ENCODE measurements around the gene PRKG1. TPM values are rescaled to one million over a fixed set of nuclear protein-coding genes. Genes with fewer than 3 reads are reported as not detected.

PRKG1 gene
- total and polyA plus RNA-seq, 2 donors (not counting 1 experiment from before 2014, with no cell fraction given), result not detected

DNA sequence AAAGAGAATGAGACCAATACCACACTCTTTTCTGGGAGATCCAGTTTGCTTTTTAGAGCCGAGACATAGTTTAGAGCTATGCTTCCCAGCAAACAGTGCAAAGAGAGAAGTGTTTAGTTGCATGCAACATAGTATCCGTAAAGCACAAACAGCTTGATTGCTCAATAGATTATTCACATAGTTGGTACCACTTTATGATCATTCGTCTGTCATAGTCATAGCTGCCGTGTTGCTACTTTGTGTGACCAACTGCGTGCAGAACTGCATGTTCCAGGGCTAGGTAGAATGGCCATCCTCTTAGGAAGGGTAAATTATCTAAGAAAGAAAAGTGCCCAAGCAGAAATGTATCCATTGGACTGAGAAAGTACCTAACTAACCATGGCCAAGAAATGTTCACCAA is 1036.3 kb downstream of the PRKG1 start:
- no peaks in the 10 kb centered on the region for H3K4me1 Mint-ChIP-seq
- no peak overlapping the region for H3K4me3 Mint-ChIP-seq
- ATAC-seq (ENCODE audit: low read depth) (no peak), DNase-seq (no peak)
- intact Hi-C loops (cut with micrococcal nuclease), result no loop called here
- H3K27ac ChIP-seq (ENCODE audit: low read length in 2 of 2), result no peak overlapping the region
- no peak overlapping the region for H3K4me2 ChIP-seq (replicated peaks; ENCODE audit: low read depth, low read length, poor library complexity, severe bottlenecking)
- 88% methylated on average over 2 of the region's 5 CpGs for WGBS (ENCODE audit: insufficient coverage)
- H2AFZ ChIP-seq (ENCODE audit: insufficient read depth, low read depth, low read length, poor library complexity, severe bottlenecking), result no peak overlapping the region
- no peaks in the 10 kb centered on the region for H3K9me3 ChIP-seq (ENCODE audit: control extremely low read depth in 1 of 3, control insufficient read depth in 2 of 3, insufficient read depth in 1 of 3, low read length in 2 of 3)
- no peaks in the 10 kb centered on the region for H3K27me3 Mint-ChIP-seq
- H3K27me3 ChIP-seq (replicated peaks in 1 of 4; ENCODE audit: control extremely low read depth in 1 of 4, control insufficient read depth in 3 of 4, insufficient read depth in 4 of 4, low read length in 3 of 4), result no peaks in the 10 kb centered on the region
- no peak for TF ChIP-seq EZH2 (IDR thresholded peaks at IDR 0.05; ENCODE audit: borderline replicate concordance, insufficient read depth, low read depth, low read length, poor library complexity, severe bottlenecking)
- TF ChIP-seq, protein P1, sequence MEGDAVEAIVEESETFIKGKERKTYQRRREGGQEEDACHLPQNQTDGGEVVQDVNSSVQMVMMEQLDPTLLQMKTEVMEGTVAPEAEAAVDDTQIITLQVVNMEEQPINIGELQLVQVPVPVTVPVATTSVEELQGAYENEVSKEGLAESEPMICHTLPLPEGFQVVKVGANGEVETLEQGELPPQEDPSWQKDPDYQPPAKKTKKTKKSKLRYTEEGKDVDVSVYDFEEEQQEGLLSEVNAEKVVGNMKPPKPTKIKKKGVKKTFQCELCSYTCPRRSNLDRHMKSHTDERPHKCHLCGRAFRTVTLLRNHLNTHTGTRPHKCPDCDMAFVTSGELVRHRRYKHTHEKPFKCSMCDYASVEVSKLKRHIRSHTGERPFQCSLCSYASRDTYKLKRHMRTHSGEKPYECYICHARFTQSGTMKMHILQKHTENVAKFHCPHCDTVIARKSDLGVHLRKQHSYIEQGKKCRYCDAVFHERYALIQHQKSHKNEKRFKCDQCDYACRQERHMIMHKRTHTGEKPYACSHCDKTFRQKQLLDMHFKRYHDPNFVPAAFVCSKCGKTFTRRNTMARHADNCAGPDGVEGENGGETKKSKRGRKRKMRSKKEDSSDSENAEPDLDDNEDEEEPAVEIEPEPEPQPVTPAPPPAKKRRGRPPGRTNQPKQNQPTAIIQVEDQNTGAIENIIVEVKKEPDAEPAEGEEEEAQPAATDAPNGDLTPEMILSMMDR (IDR thresholded peaks at IDR 0.05), result no peak
- H3K27ac Mint-ChIP-seq, result no peak overlapping the region
- H3K4me3 ChIP-seq (ENCODE audit: control extremely low read depth in 1 of 5, extremely low read depth in 1 of 5, insufficient read depth in 1 of 5, low read depth in 2 of 5, low read length in 4 of 5), result no peak overlapping the region
- H4K20me1 ChIP-seq (ENCODE audit: control insufficient read depth, insufficient read depth, low read length, poor library complexity, severe bottlenecking), result no peaks in the 10 kb centered on the region
- H3K79me2 ChIP-seq (ENCODE audit: control insufficient read depth, insufficient read depth, low read length), result no peaks in the 10 kb centered on the region
- CTCF ChIA-PET, result no interaction called here
- POLR2A ChIA-PET, result no interaction called here
- H3K9ac ChIP-seq (ENCODE audit: low read length), result no peak overlapping the region
- H3K36me3 ChIP-seq (replicated peaks in 1 of 2; ENCODE audit: control extremely low read depth in 1 of 2, control insufficient read depth in 1 of 2, extremely low read depth in 1 of 2, insufficient read depth in 2 of 2, low read length in 1 of 2), result no peaks in the 10 kb centered on the region
- H3K4me1 ChIP-seq (ENCODE audit: control insufficient read depth in 2 of 2, insufficient read depth in 2 of 2, low read length in 2 of 2), result no peaks in the 10 kb centered on the region
- H3K9me3 Mint-ChIP-seq (ENCODE audit: insufficient read depth), result no peaks in the 10 kb centered on the region

DNA sequence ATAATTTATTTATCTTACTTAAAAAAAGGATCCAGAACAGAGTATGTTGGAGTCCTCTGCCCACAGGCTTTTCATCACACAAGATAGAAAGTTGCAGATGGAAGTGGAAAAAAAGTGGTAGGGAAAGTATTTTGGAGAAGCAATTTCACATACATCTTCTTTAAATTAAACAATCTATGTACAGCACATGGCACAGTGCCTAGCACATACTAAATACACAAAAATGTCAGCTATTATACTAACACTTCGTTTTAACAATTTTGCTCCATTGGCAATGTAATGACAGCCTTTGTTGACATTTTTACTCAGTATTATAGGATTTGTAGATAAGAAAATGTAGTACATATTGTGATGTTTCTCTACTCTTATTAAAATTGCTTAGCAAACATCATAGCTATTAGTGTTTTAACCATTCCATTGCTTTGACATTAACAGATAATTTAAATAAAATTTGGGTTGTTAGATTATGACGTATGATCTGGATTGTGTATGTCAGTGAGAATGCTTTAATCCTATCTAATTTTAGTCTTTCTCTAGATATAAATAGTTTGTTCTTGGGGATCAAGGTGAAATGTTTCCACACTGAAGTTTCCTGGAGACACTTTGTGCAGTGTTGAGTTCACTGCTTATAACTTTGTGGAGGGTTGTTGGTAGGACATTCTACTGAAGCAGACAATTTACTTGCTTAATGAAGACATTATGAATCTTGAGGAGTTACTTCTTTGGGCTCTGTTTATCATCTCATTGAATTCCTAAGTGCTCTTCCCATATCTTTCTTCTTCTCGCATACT is 1037.0 kb downstream of the PRKG1 start:
- H3K27ac ChIP-seq (ENCODE audit: low read length in 2 of 2), result no peak overlapping the region
- CTCF ChIA-PET, result no interaction called here
- H3K27me3 ChIP-seq (replicated peaks in 1 of 4; ENCODE audit: control extremely low read depth in 1 of 4, control insufficient read depth in 3 of 4, insufficient read depth in 4 of 4, low read length in 3 of 4), result no peaks in the 10 kb centered on the region
- no peak overlapping the region for H3K9ac ChIP-seq (ENCODE audit: low read length)
- no peak overlapping the region for H2AFZ ChIP-seq (ENCODE audit: insufficient read depth, low read depth, low read length, poor library complexity, severe bottlenecking)
- no CpG with 5 or more reads among the region's 3 CpGs for WGBS (ENCODE audit: insufficient coverage)
- no peak for ATAC-seq (ENCODE audit: low read depth)
- no peak overlapping the region for H3K4me3 Mint-ChIP-seq
- H3K27me3 Mint-ChIP-seq, result no peaks in the 10 kb centered on the region
- no peak overlapping the region for H3K4me2 ChIP-seq (replicated peaks; ENCODE audit: low read depth, low read length, poor library complexity, severe bottlenecking)
- no peaks in the 10 kb centered on the region for H3K79me2 ChIP-seq (ENCODE audit: control insufficient read depth, insufficient read depth, low read length)
- H3K9me3 Mint-ChIP-seq (ENCODE audit: insufficient read depth), result no peaks in the 10 kb centered on the region
- H3K4me3 ChIP-seq (ENCODE audit: control extremely low read depth in 1 of 5, extremely low read depth in 1 of 5, insufficient read depth in 1 of 5, low read depth in 2 of 5, low read length in 4 of 5), result no peak overlapping the region
- H3K4me1 Mint-ChIP-seq, result no peaks in the 10 kb centered on the region
- H3K36me3 ChIP-seq (replicated peaks in 1 of 2; ENCODE audit: control extremely low read depth in 1 of 2, control insufficient read depth in 1 of 2, extremely low read depth in 1 of 2, insufficient read depth in 2 of 2, low read length in 1 of 2), result no peaks in the 10 kb centered on the region
- TF ChIP-seq, protein P1 (IDR thresholded peaks at IDR 0.05), result no peak
- no peak for TF ChIP-seq EZH2 (IDR thresholded peaks at IDR 0.05; ENCODE audit: borderline replicate concordance, insufficient read depth, low read depth, low read length, poor library complexity, severe bottlenecking)
- POLR2A ChIA-PET, result no interaction called here
- H3K27ac Mint-ChIP-seq, result no peak overlapping the region
- no peaks in the 10 kb centered on the region for H3K9me3 ChIP-seq (ENCODE audit: control extremely low read depth in 1 of 3, control insufficient read depth in 2 of 3, insufficient read depth in 1 of 3, low read length in 2 of 3)
- no peaks in the 10 kb centered on the region for H4K20me1 ChIP-seq (ENCODE audit: control insufficient read depth, insufficient read depth, low read length, poor library complexity, severe bottlenecking)
- DNase-seq, result no peak
- H3K4me1 ChIP-seq (ENCODE audit: control insufficient read depth in 2 of 2, insufficient read depth in 2 of 2, low read length in 2 of 2), result no peaks in the 10 kb centered on the region
- intact Hi-C loops (cut with micrococcal nuclease), result no loop called here

Measured in B cell (primary cell).